IPS-18c (cell line): ENCODE data around the gene PFDN4.
"Not testable (repeated sequence)": the region's sequence is repeated elsewhere in the genome, so short reads cannot be mapped to it uniquely, and the experiment has no call there.

Experiments used
- H3K4me3 ChIP-seq: 2 replicates; pipeline ENCODE4 v1.7.0; 2013; ENCODE audit warnings: low read depth, mild to moderate bottlenecking, low read length, moderate library complexity; ENCODE audit not compliant: insufficient read depth
- H3K9me3 ChIP-seq: one replicate; pipeline ENCODE4 v1.6.1; 2013; ENCODE audit warnings: mild to moderate bottlenecking, low read length, moderate library complexity; ENCODE audit not compliant: control insufficient read depth, insufficient read depth

Gene PFDN4

GRCh38 chr20:54212871-54213270, 5.0 kb downstream of the PFDN4 start:
- Histone ChIP-seq H3K4me3 (no peak overlapping the region), H3K9me3 (no peaks in the 10 kb centered on the region)

- no peaks in the 10 kb centered on the region for H3K9me3 ChIP-seq
Measured at GRCh38 chr20:54214566-54214965, 6.7 kb downstream of the PFDN4 start.

GRCh38 chr20:54215157-54215789, 7.4 kb downstream of the PFDN4 start:
- Histone ChIP-seq H3K4me3 (no peak overlapping the region), H3K9me3 (no peaks in the 10 kb centered on the region)

More at GRCh38 chr20:54214566-54214965, 6.7 kb downstream of the PFDN4 start:
- H3K4me3 ChIP-seq = no peak overlapping the region

GRCh38 chr20:54217762-54218161, 9.9 kb downstream of the PFDN4 start:
- H3K4me3 ChIP-seq = no peak overlapping the region
- no peaks in the 10 kb centered on the region for H3K9me3 ChIP-seq

GRCh38 chr20:54218470-54218869, 10.6 kb downstream of the PFDN4 start:
- H3K4me3 ChIP-seq = no peak overlapping the region
- H3K9me3 ChIP-seq = no peaks in the 10 kb centered on the region

GRCh38 chr20:54219751-54220426, 12.0 kb downstream of the PFDN4 start:
- H3K4me3 ChIP-seq = no peak overlapping the region

GRCh38 chr20:54220722-54221121, 12.8 kb downstream of the PFDN4 start:
- Histone ChIP-seq H3K9me3 (no peaks in the 10 kb centered on the region), H3K4me3 (no peak overlapping the region)

More at GRCh38 chr20:54219751-54220426, 12.0 kb downstream of the PFDN4 start:
- H3K9me3 ChIP-seq = no peaks in the 10 kb centered on the region

- H3K9me3 ChIP-seq = no peaks in the 10 kb centered on the region
Measured at GRCh38 chr20:54221353-54221752, 13.5 kb downstream of the PFDN4 start.

GRCh38 chr20:54221996-54222890, 14.4 kb downstream of the PFDN4 start:
- Histone ChIP-seq H3K9me3 (no peaks in the 10 kb centered on the region), H3K4me3 (no peak overlapping the region)

More at GRCh38 chr20:54221353-54221752, 13.5 kb downstream of the PFDN4 start:
- no peak overlapping the region for H3K4me3 ChIP-seq

- no peaks in the 10 kb centered on the region for H3K9me3 ChIP-seq
- no peak overlapping the region for H3K4me3 ChIP-seq
Measured at GRCh38 chr20:54223285-54223684, 15.4 kb downstream of the PFDN4 start.

- Histone ChIP-seq H3K9me3 (no peaks in the 10 kb centered on the region), H3K4me3 (no peak overlapping the region)
Measured at GRCh38 chr20:54223751-54224150, 15.9 kb downstream of the PFDN4 start.

- H3K4me3 ChIP-seq, H3K9me3 ChIP-seq: not testable (repeated sequence)
Measured at GRCh38 chr20:54224642-54225041, 16.8 kb downstream of the PFDN4 start.

- Histone ChIP-seq H3K9me3 (no peaks in the 10 kb centered on the region), H3K4me3 (no peak overlapping the region)
Measured at GRCh38 chr20:54227241-54227640, 19.4 kb downstream of the PFDN4 start.

GRCh38 chr20:54227751-54228150, 19.9 kb downstream of the PFDN4 start:
- no peaks in the 10 kb centered on the region for H3K9me3 ChIP-seq
- no peak overlapping the region for H3K4me3 ChIP-seq

- Histone ChIP-seq H3K9me3 (no peaks in the 10 kb centered on the region), H3K4me3 (no peak overlapping the region)
Measured at GRCh38 chr20:54228841-54229240, 21.0 kb downstream of the PFDN4 start.

- H3K4me3 ChIP-seq = no peak overlapping the region
- H3K9me3 ChIP-seq = no peaks in the 10 kb centered on the region
Measured at GRCh38 chr20:54229566-54230160, 21.8 kb downstream of the PFDN4 start.

GRCh38 chr20:54231036-54231435, 23.1 kb downstream of the PFDN4 start:
- no peak overlapping the region for H3K4me3 ChIP-seq
- H3K9me3 ChIP-seq = no peaks in the 10 kb centered on the region
